HepG2 (cell line): Measurements from ENCODE around the gene POU4F3. TPM values are rescaled to one million over a fixed set of nuclear protein-coding genes. Genes with fewer than 3 reads are reported as not detected.

Experiments
- ARNT2 ChIP-seq: sonication (generic); formaldehyde crosslinking; IDR thresholded peaks from 2 replicates; pipeline ENCODE4 v1.8.0; 2022; ENCODE audit warnings: mild to moderate bottlenecking, low read depth, missing genetic modification reagents, moderate library complexity
- ELF3 ChIP-seq: IDR thresholded peaks from 2 replicates; pipeline ENCODE4 v1.6.1; 2016; ENCODE audit warnings: missing genetic modification reagents, missing compliant biosample characterization
- FOXK1 ChIP-seq: sonication (generic); formaldehyde crosslinking; IDR thresholded peaks from 2 replicates; pipeline ENCODE4 v1.4.0; 2020; ENCODE audit warnings: low read depth, missing genetic modification reagents, borderline replicate concordance
- GPN1 ChIP-seq: sonication (generic); formaldehyde crosslinking; IDR thresholded peaks from 2 replicates; pipeline ENCODE4 v1.5.1; 2020; ENCODE audit warnings: missing genetic modification reagents, borderline replicate concordance
- HOXA5 ChIP-seq: sonication (generic); formaldehyde crosslinking; IDR thresholded peaks from 2 replicates; pipeline ENCODE4 v1.4.0; 2020; ENCODE audit warnings: missing genetic modification reagents
- HOXA7 ChIP-seq: sonication (generic); formaldehyde crosslinking; IDR thresholded peaks from 2 replicates; pipeline ENCODE4 v1.8.1; 2022; ENCODE audit warnings: mild to moderate bottlenecking, missing genetic modification reagents, moderate library complexity
- KDM2A ChIP-seq: sonication (generic); formaldehyde crosslinking; IDR thresholded peaks from 2 replicates; pipeline ENCODE4 v1.4.0; 2020; ENCODE audit warnings: low read depth, missing genetic modification reagents, borderline replicate concordance
- MXI1 ChIP-seq: IDR thresholded peaks from 3 replicates; pipeline ENCODE4 v1.6.1; 2012; ENCODE audit warnings: low read depth, low read length, inconsistent platforms, borderline replicate concordance
- RORA ChIP-seq: sonication (generic); formaldehyde crosslinking; IDR thresholded peaks from 2 replicates; pipeline ENCODE4 v1.5.0; 2020; ENCODE audit warnings: mild to moderate bottlenecking, missing genetic modification reagents, moderate library complexity
- SIX4 ChIP-seq: sonication (generic); formaldehyde crosslinking; IDR thresholded peaks from 2 replicates; pipeline ENCODE4 v1.4.0; 2020; ENCODE audit warnings: missing genetic modification reagents
- ZMAT3 ChIP-seq: sonication (generic); formaldehyde crosslinking; conservative IDR thresholded peaks from 2 replicates; pipeline ENCODE4 v1.7.0; 2021; ENCODE audit warnings: missing genetic modification reagents
- ZNF143 ChIP-seq: sonication (generic); formaldehyde crosslinking; IDR thresholded peaks from 2 replicates; pipeline ENCODE4 v1.4.0; 2020; ENCODE audit warnings: missing genetic modification reagents
- ZNF441 ChIP-seq: sonication (generic); formaldehyde crosslinking; IDR thresholded peaks from 2 replicates; pipeline ENCODE4 v1.7.0; 2021; ENCODE audit warnings: missing genetic modification reagents, borderline replicate concordance
- ZNF512 ChIP-seq: sonication (generic); formaldehyde crosslinking; IDR thresholded peaks from 2 replicates; pipeline ENCODE4 v1.4.0; 2020; ENCODE audit warnings: mild to moderate bottlenecking, missing genetic modification reagents
- ZNF549 ChIP-seq: sonication (generic); formaldehyde crosslinking; IDR thresholded peaks from 2 replicates; pipeline ENCODE4 v1.5.0; 2020; ENCODE audit warnings: missing genetic modification reagents
- ZNF747 ChIP-seq: sonication (generic); formaldehyde crosslinking; IDR thresholded peaks from 2 replicates; pipeline ENCODE4 v1.8.1; 2023; ENCODE audit warnings: missing genetic modification reagents, mild to moderate bottlenecking, borderline replicate concordance
- ZNF780A ChIP-seq: sonication (generic); formaldehyde crosslinking; IDR thresholded peaks from 2 replicates; pipeline ENCODE4 v1.8.0; 2022; ENCODE audit warnings: mild to moderate bottlenecking, missing genetic modification reagents, moderate library complexity
- ZNF790 ChIP-seq: sonication (generic); formaldehyde crosslinking; IDR thresholded peaks from 2 replicates; pipeline ENCODE4 v1.8.0; 2022; ENCODE audit warnings: missing genetic modification reagents, mild to moderate bottlenecking, borderline replicate concordance
- polyA plus RNA-seq, 8 experiments: library from polyadenylated mRNA; depleted of rRNA in 3 of 8; stranded (reverse) in 7 of 8; unstranded in 1 of 8; fragments of >200 nt; fragmentation: Illumina TruSeq in 4 of 8; extraction: Trizol in 4 of 8; gene quantifications; 2 replicates each; pipeline versions ENCODE4 v1.2.1 to v1.2.3, GENCODE V29; 2011 to 2016; ENCODE audit warnings: low read depth in 4 of 8, missing spikeins in 1 of 8, mixed read lengths in 1 of 8; ENCODE audit not compliant: insufficient read depth in 1 of 8
- total RNA-seq, 5 experiments: library from RNA; depleted of rRNA; stranded (reverse); fragments of >200 nt; fragmentation: Illumina TruSeq; extraction: Trizol; gene quantifications; 2 replicates each; pipeline ENCODE4 v1.2.3, GENCODE V29; 2016; ENCODE audit warnings: low read depth in 1 of 5
- TF ChIP-seq, protein P1 (sequence below): sonication (generic); formaldehyde crosslinking; IDR thresholded peaks from 2 replicates; pipeline ENCODE4 v1.4.0; 2020; ENCODE audit warnings: missing genetic modification reagents
- TF ChIP-seq, protein P2 (sequence below): sonication (generic); formaldehyde crosslinking; IDR thresholded peaks from 2 replicates; pipeline ENCODE4 v1.8.0; 2022; ENCODE audit warnings: missing genetic modification reagents, mild to moderate bottlenecking, moderate library complexity, borderline replicate concordance
- TF ChIP-seq, protein P3 (sequence below): sonication (generic); formaldehyde crosslinking; IDR thresholded peaks from 2 replicates; pipeline ENCODE4 v1.5.1; 2020; ENCODE audit warnings: missing genetic modification reagents, mild to moderate bottlenecking, borderline replicate concordance
- TF ChIP-seq, protein P4 (sequence below): IDR thresholded peaks from 2 replicates; pipeline ENCODE4 v1.6.1; 2016; ENCODE audit warnings: mild to moderate bottlenecking, missing biosample characterization, missing genetic modification reagents

The POU4F3 gene
- total and polyA plus RNA-seq, 2 of the 13 experiments (the other 11 are each of a cell fraction or from before 2014, with no cell fraction given): not detected

GRCh38 chr5:146340260-146341081 lies 1.8 kb downstream of the POU4F3 start (continued):
- TF ChIP-seq, protein P1, sequence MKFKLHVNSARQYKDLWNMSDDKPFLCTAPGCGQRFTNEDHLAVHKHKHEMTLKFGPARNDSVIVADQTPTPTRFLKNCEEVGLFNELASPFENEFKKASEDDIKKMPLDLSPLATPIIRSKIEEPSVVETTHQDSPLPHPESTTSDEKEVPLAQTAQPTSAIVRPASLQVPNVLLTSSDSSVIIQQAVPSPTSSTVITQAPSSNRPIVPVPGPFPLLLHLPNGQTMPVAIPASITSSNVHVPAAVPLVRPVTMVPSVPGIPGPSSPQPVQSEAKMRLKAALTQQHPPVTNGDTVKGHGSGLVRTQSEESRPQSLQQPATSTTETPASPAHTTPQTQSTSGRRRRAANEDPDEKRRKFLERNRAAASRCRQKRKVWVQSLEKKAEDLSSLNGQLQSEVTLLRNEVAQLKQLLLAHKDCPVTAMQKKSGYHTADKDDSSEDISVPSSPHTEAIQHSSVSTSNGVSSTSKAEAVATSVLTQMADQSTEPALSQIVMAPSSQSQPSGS: peak; percentile 48; the same call in 1 of the 2 replicates
- TF ChIP-seq ZMAT3 (CRISPR knock-in tag) (no peak), HOXA7 (CRISPR knock-in tag) (0 out of 2 replicates have a peak, but pooled peaks have one; percentile 50), ZNF143 (CRISPR knock-in tag) (no peak), ZNF790 (CRISPR knock-in tag) (no peak), HOXA5 (peak; percentile 82), ZNF549 (CRISPR knock-in tag) (no peak), ELF3 (CRISPR knock-in tag) (peak; percentile 40; the same call in 1 of the 2 replicates), KDM2A (CRISPR knock-in tag) (0 out of 2 replicates have a peak, but pooled peaks have one; percentile 37), ZNF747 (CRISPR knock-in tag) (peak; percentile 10; the same call in 1 of the 2 replicates), ARNT2 (CRISPR knock-in tag) (peak; percentile 44; the same call in 1 of the 2 replicates), ZNF512 (CRISPR knock-in tag) (no peak), GPN1 (0 out of 2 replicates have a peak, but pooled peaks have one; percentile 46), FOXK1 (peak; percentile 23; the same call in 1 of the 2 replicates), MXI1 (0 out of 3 replicates have a peak, but pooled peaks have one; percentile 18), SIX4 (0 out of 2 replicates have a peak, but pooled peaks have one; percentile 18), ZNF441 (peak; percentile 72; the same call in 1 of the 2 replicates), ZNF780A (peak; percentile 76; the same call in 1 of the 2 replicates), RORA (CRISPR knock-in tag) (no peak)
- TF ChIP-seq, protein P2, sequence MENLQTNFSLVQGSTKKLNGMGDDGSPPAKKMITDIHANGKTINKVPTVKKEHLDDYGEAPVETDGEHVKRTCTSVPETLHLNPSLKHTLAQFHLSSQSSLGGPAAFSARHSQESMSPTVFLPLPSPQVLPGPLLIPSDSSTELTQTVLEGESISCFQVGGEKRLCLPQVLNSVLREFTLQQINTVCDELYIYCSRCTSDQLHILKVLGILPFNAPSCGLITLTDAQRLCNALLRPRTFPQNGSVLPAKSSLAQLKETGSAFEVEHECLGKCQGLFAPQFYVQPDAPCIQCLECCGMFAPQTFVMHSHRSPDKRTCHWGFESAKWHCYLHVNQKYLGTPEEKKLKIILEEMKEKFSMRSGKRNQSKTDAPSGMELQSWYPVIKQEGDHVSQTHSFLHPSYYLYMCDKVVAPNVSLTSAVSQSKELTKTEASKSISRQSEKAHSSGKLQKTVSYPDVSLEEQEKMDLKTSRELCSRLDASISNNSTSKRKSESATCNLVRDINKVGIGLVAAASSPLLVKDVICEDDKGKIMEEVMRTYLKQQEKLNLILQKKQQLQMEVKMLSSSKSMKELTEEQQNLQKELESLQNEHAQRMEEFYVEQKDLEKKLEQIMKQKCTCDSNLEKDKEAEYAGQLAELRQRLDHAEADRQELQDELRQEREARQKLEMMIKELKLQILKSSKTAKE (CRISPR knock-in tag): 0 out of 2 replicates have a peak, but pooled peaks have one; percentile 22
- TF ChIP-seq, protein P3, sequence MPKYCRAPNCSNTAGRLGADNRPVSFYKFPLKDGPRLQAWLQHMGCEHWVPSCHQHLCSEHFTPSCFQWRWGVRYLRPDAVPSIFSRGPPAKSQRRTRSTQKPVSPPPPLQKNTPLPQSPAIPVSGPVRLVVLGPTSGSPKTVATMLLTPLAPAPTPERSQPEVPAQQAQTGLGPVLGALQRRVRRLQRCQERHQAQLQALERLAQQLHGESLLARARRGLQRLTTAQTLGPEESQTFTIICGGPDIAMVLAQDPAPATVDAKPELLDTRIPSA (CRISPR knock-in tag): no peak
- TF ChIP-seq, protein P4, sequence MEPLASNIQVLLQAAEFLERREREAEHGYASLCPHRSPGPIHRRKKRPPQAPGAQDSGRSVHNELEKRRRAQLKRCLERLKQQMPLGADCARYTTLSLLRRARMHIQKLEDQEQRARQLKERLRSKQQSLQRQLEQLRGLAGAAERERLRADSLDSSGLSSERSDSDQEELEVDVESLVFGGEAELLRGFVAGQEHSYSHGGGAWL: 0 out of 2 replicates have a peak, but pooled peaks have one; percentile 80
